Body of pancreas (tissue), 4 donors: ENCODE results near the gene LMBR1L. TPM values are rescaled to one million over a fixed set of nuclear protein-coding genes. Genes with fewer than 3 reads are reported as not detected.

Experiments used
- ATAC-seq: fragments of 150-250 bp; one replicate; pipeline ENCODE4 v1.9.1; 2016
- DNase-seq, 4 donors: peaks; one replicate each; pipeline ENCODE4 v3.0.0-alpha.2; 2019
- H3K27ac ChIP-seq, 4 donors: fragments of 200-600 bp; sonication (generic); 1 replicate in 3 of 4; 2 replicates in 1 of 4; pipeline versions ENCODE4 v1.5.1 to v1.6.1; 2016 to 2019; ENCODE audit warnings: mild to moderate bottlenecking in 1 of 4, mixed read lengths in 1 of 4, moderate library complexity in 1 of 4
- H3K27me3 ChIP-seq, 2 donors: fragments of 200-600 bp; sonication (generic); one replicate each; pipeline ENCODE4 v1.6.0; 2016; ENCODE audit warnings: mild to moderate bottlenecking in 1 of 2
- H3K36me3 ChIP-seq, 2 donors: fragments of 200-600 bp; sonication (generic); replicated peaks in 1 of 2; 2 replicates each; pipeline ENCODE4 v1.5.1; 2016; ENCODE audit warnings: low read depth in 2 of 2; ENCODE audit not compliant: insufficient read depth in 1 of 2
- H3K4me1 ChIP-seq: fragments of 200-600 bp; sonication (generic); one replicate; pipeline ENCODE4 v1.6.0; 2016
- H3K4me3 ChIP-seq, 2 donors: fragments of 200-600 bp; sonication (generic); 1 replicate in 1 of 2; 2 replicates in 1 of 2; pipeline ENCODE4 v1.5.1; 2016 to 2019
- H3K9me3 ChIP-seq, 3 donors: fragments of 200-600 bp; sonication (generic); 1 replicate in 2 of 3; 2 replicates in 1 of 3; pipeline ENCODE4 v1.5.1; 2016
- CTCF ChIP-seq, 7 experiments: fragments of 450-650 bp in 4 of 7; fragments of 200-600 bp in 3 of 7; sonication (generic) in 3 of 7; IDR thresholded peaks; one replicate each; pipeline ENCODE4 v1.5.1; 2016 to 2019; ENCODE audit warnings: antibody characterized with exemption in 7 of 7
- POLR2A ChIP-seq, 3 donors: fragments of 450-650 bp; IDR thresholded peaks; one replicate each; pipeline ENCODE4 v1.6.1; 2016; ENCODE audit warnings: antibody characterized with exemption in 3 of 3, mild to moderate bottlenecking in 2 of 3
- WGBS, 2 donors: methylation state at CpG; one replicate each; pipeline ENCODE4 v1.1.5; 2017; 5-methylcytosine and 5-hydroxymethylcytosine counted together
- intact Hi-C: fragments of 100-400 bp; cut with DNase I; formaldehyde crosslinking; loops from one replicate; pipeline ENCODE4 v1.15.1; 2023
- total RNA-seq, 2 donors: library from RNA; depleted of rRNA; stranded (reverse); fragments of >200 nt; gene quantifications; one replicate each; pipeline ENCODE4 v1.1.0, GENCODE V29; 2016

The LMBR1L gene
- total RNA-seq, 2 donors from 2014 or later: 40.7 to 53.7 TPM

- peak overlapping the region in 2 of 4 donors; percentile 12 to 16 for H3K27ac ChIP-seq
- intact Hi-C loops: no loop called here
- ATAC-seq (no peak), DNase-seq (no peak)
- no peak for TF ChIP-seq CTCF (IDR thresholded peaks at IDR 0.05)
- no peak for TF ChIP-seq POLR2A (IDR thresholded peaks at IDR 0.05)
- no peaks in the 10 kb centered on the region for H3K27me3 ChIP-seq
- 73 to 80% methylated on average over 5 of the region's 5 CpGs for WGBS, 2 donors
- no peaks in the 10 kb centered on the region for H3K9me3 ChIP-seq
- peaks cover 4 to 41% of the 10 kb centered on the region in 2 donors for H3K36me3 ChIP-seq
- no peak overlapping the region for H3K4me3 ChIP-seq
- H3K4me1 ChIP-seq: peaks cover 50% of the 10 kb centered on the region
Measured at GRCh38 chr12:49054096-49054495, 56.6 kb downstream of the LMBR1L start.

- Histone ChIP-seq H3K27me3 (no peaks in the 10 kb centered on the region), H3K27ac (peak overlapping the region in 1 of 4 donors; percentile 28), H3K4me1 (peaks cover 40% of the 10 kb centered on the region), H3K4me3 (no peak overlapping the region), H3K9me3 (no peaks in the 10 kb centered on the region), H3K36me3 (peaks cover 4 to 55% of the 10 kb centered on the region in 2 donors)
- TF ChIP-seq POLR2A (IDR thresholded peaks at IDR 0.05) (no peak), CTCF (IDR thresholded peaks at IDR 0.05) (no peak)
- DNase-seq: no peak
- WGBS, 2 donors: 87 to 92% methylated on average over 13 to 16 of the region's 16 CpGs
- intact Hi-C loops: no loop called here
- ATAC-seq: no peak
Measured at GRCh38 chr12:49052451-49053208, 58.0 kb downstream of the LMBR1L start.

- 85 to 88% methylated on average over 19 to 20 of the region's 20 CpGs for WGBS, 2 donors
- Histone ChIP-seq H3K4me1 (peaks cover 33% of the 10 kb centered on the region), H3K4me3 (no peak overlapping the region), H3K27ac (no peak overlapping the region), H3K27me3 (no peaks in the 10 kb centered on the region), H3K9me3 (no peaks in the 10 kb centered on the region), H3K36me3 (peaks cover 4 to 57% of the 10 kb centered on the region in 2 donors)
- no peak for ATAC-seq
- no peak for DNase-seq
- TF ChIP-seq CTCF (IDR thresholded peaks at IDR 0.05): no peak
- TF ChIP-seq POLR2A (IDR thresholded peaks at IDR 0.05): no peak
- intact Hi-C loops: no loop called here
Measured at GRCh38 chr12:49051777-49052438, 58.7 kb downstream of the LMBR1L start.

- H3K27me3 ChIP-seq: no peaks in the 10 kb centered on the region
- 92 to 95% methylated on average over 15 to 16 of the region's 18 CpGs for WGBS, 2 donors
- no peak overlapping the region for H3K4me3 ChIP-seq
- no peak overlapping the region for H3K27ac ChIP-seq
- intact Hi-C loops: no loop called here
- no peak for TF ChIP-seq CTCF (IDR thresholded peaks at IDR 0.05)
- TF ChIP-seq POLR2A (IDR thresholded peaks at IDR 0.05): no peak
- peak in 1 of 4 donors; percentile 4 for DNase-seq
- peaks cover 4 to 61% of the 10 kb centered on the region in 2 donors for H3K36me3 ChIP-seq
- ATAC-seq: no peak
- peaks cover 27% of the 10 kb centered on the region for H3K4me1 ChIP-seq
- no peaks in the 10 kb centered on the region for H3K9me3 ChIP-seq
Measured at GRCh38 chr12:49051373-49051764, 59.3 kb downstream of the LMBR1L start.
